HEK293 (cell line): ENCODE data around the gene B4GALT3.
A peak's percentile ranks its signal among the peaks of the same experiment; 100 is the strongest.

ENCODE experiments used
- CTCF ChIA-PET: fragments of 350-600 bp; formaldehyde crosslinking; extraction: SDS; loops from one replicate; lab custom pipeline; 2021; ENCODE audit warnings: antibody characterized with exemption; lab: Yijun Ruan, JAX
- POLR2A ChIA-PET: fragments of 300-600 bp; formaldehyde crosslinking; extraction: SDS; loops from one replicate; lab custom pipeline; 2020; ENCODE audit warnings: antibody characterized with exemption, inconsistent platforms; lab: Yijun Ruan, JAX
- H3K27ac ChIP-seq: fragments of 200-500 bp; sonication (Bioruptor generic); 2 replicates; pipeline ENCODE4 v1.5.1; 2014; ENCODE audit warnings: low read depth, low read length, control low read depth, inconsistent platforms; ENCODE audit errors: extremely low read depth
- H3K36me3 ChIP-seq, 2 experiments: fragments of 200-500 bp in 1 of 2; sonication (Bioruptor generic) in 1 of 2; 1 replicate in 1 of 2; 2 replicates in 1 of 2; pipeline ENCODE4 v1.5.1; 2014 to 2017; ENCODE audit warnings: inconsistent platforms in 2 of 2, low read length in 2 of 2; ENCODE audit not compliant: control insufficient read depth in 2 of 2, insufficient read depth in 1 of 2
- H3K4me1 ChIP-seq: fragments of 200-500 bp; sonication (Bioruptor generic); 2 replicates; pipeline ENCODE4 v1.5.1; 2014; ENCODE audit warnings: mild to moderate bottlenecking, low read length, inconsistent platforms; ENCODE audit not compliant: control insufficient read depth, insufficient read depth
- H3K4me3 ChIP-seq: 2 replicates; pipeline ENCODE4 v1.5.1; 2011; ENCODE audit warnings: low read depth, mild to moderate bottlenecking, control low read depth, low read length, moderate library complexity
- H3K9me3 ChIP-seq: fragments of 200-500 bp; sonication (Bioruptor generic); 2 replicates; pipeline ENCODE4 v1.5.1; 2014; ENCODE audit warnings: low read depth, low read length, inconsistent platforms; ENCODE audit not compliant: control insufficient read depth, insufficient read depth
- EGR2 ChIP-seq: fragments of 450-650 bp; formaldehyde crosslinking; IDR thresholded peaks from 2 replicates; pipeline ENCODE4 v1.5.1; 2016; ENCODE audit warnings: low read depth, missing biosample characterization, missing genetic modification characterization
- IKZF3 ChIP-seq: fragments of 450-650 bp; IDR thresholded peaks from 2 replicates; pipeline ENCODE4 v1.5.0; 2018; ENCODE audit warnings: missing biosample characterization, mild to moderate bottlenecking, missing genetic modification characterization, moderate library complexity
- OSR2 ChIP-seq: fragments of 450-650 bp; formaldehyde crosslinking; IDR thresholded peaks from 2 replicates; pipeline ENCODE4 v1.5.1; 2016; ENCODE audit warnings: missing biosample characterization, missing genetic modification characterization
- SCRT1 ChIP-seq: fragments of 450-650 bp; formaldehyde crosslinking; IDR thresholded peaks from 2 replicates; pipeline ENCODE4 v1.5.1; 2016; ENCODE audit warnings: missing biosample characterization, missing genetic modification characterization, borderline replicate concordance
- SCRT2 ChIP-seq: fragments of 450-650 bp; formaldehyde crosslinking; IDR thresholded peaks from 2 replicates; pipeline ENCODE4 v1.5.1; 2016; ENCODE audit warnings: missing biosample characterization, missing genetic modification characterization
- TCF7L2 ChIP-seq: IDR thresholded peaks from 2 replicates; pipeline ENCODE4 v1.6.1; 2011; ENCODE audit warnings: low read depth, mild to moderate bottlenecking, inconsistent platforms, low read length, moderate library complexity, borderline replicate concordance
- ZBTB1 ChIP-seq: fragments of 450-650 bp; formaldehyde crosslinking; IDR thresholded peaks from 2 replicates; pipeline ENCODE4 v1.5.1; 2016; ENCODE audit warnings: missing biosample characterization, missing genetic modification characterization
- ZBTB20 ChIP-seq: fragments of 450-650 bp; formaldehyde crosslinking; IDR thresholded peaks from 2 replicates; pipeline ENCODE4 v1.5.1; 2016; ENCODE audit warnings: missing biosample characterization, missing genetic modification characterization
- ZNF16 ChIP-seq: fragments of 450-650 bp; formaldehyde crosslinking; IDR thresholded peaks from 2 replicates; pipeline ENCODE4 v1.5.1; 2016; ENCODE audit warnings: low read depth, missing biosample characterization, missing genetic modification characterization
- ZNF23 ChIP-seq: fragments of 450-650 bp; formaldehyde crosslinking; IDR thresholded peaks from 2 replicates; pipeline ENCODE4 v1.5.1; 2016; ENCODE audit warnings: missing biosample characterization, missing genetic modification characterization, borderline replicate concordance
- ZNF366 ChIP-seq: fragments of 450-650 bp; formaldehyde crosslinking; conservative IDR thresholded peaks from 2 replicates; pipeline ENCODE4 v1.5.1; 2016; ENCODE audit warnings: missing biosample characterization, missing genetic modification characterization
- ZNF518A ChIP-seq: fragments of 450-650 bp; formaldehyde crosslinking; conservative IDR thresholded peaks from 2 replicates; pipeline ENCODE4 v1.5.1; 2016; ENCODE audit warnings: low read depth, missing biosample characterization, missing genetic modification characterization
- ZNF621 ChIP-seq: fragments of 450-650 bp; formaldehyde crosslinking; IDR thresholded peaks from 2 replicates; pipeline ENCODE4 v1.5.1; 2017; ENCODE audit warnings: missing biosample characterization, missing genetic modification characterization
- ZNF707 ChIP-seq: fragments of 450-650 bp; formaldehyde crosslinking; IDR thresholded peaks from 2 replicates; pipeline ENCODE4 v1.5.1; 2016; ENCODE audit warnings: missing biosample characterization, missing genetic modification characterization
- ZXDB ChIP-seq: fragments of 450-650 bp; formaldehyde crosslinking; IDR thresholded peaks from 2 replicates; pipeline ENCODE4 v1.5.1; 2016; ENCODE audit warnings: missing biosample characterization, missing genetic modification characterization
- TF ChIP-seq, protein P1 (sequence below): fragments of 450-650 bp; formaldehyde crosslinking; IDR thresholded peaks from 2 replicates; pipeline ENCODE4 v1.5.1; 2016; ENCODE audit warnings: missing biosample characterization, missing genetic modification characterization
- TF ChIP-seq, protein P2 (sequence below): fragments of 450-650 bp; formaldehyde crosslinking; IDR thresholded peaks from 2 replicates; pipeline ENCODE4 v1.5.1; 2016; ENCODE audit warnings: missing biosample characterization, missing genetic modification characterization
- TF ChIP-seq, protein P3 (sequence below): fragments of 450-650 bp; formaldehyde crosslinking; IDR thresholded peaks from 2 replicates; pipeline ENCODE4; 2016; ENCODE audit warnings: missing biosample characterization, missing genetic modification characterization

B4GALT3 gene

DNA sequence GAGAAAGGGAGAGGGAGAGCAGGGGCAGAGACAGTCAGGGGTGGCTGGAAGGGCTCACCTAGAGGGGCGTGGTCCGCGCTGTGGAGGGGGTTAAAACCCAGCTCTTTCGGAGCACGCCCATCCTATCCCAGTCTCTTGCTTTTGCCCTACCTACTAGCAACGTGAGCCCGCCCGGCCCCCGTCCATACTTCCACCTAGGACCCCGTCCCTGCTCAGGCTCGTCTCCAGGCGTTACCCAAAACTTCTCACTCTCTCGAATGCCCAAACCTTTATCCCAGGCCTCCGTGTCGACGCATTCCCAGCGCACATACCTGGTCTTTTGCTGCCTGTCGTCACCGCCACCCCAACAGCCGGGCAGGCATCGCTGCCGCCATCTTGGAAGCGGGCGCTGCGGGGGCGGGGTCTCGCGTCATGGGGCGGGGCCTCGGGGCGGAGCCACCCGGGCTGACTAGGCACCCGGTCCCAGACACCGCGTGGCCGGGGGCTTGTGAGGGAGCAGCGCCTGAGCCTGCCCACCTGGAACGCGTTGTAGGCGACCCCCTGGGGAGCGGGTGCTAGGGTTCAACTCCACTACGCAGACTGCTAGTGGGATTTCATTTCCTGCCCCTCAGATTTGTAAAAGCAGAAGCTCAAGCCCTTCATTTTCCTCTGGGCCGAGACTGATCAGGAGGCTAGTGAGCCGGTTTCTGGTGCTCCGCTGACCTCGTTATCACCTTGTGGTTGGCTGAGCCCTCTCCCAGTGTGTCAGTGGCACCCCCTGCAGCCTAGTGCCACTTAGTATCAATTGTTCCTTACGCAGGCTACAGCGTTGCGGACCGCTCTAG, at the start of gene B4GALT3 (continued):
- TF ChIP-seq ZNF518A (tag by site-specific recombination) (no peak), TCF7L2 (no peak), OSR2 (tag by site-specific recombination) (peak; percentile 78), EGR2 (tag by site-specific recombination) (peak; percentile 74), ZNF16 (tag by site-specific recombination) (0 out of 2 replicates have a peak, but pooled peaks have one; percentile 39)
- TF ChIP-seq, protein P1, sequence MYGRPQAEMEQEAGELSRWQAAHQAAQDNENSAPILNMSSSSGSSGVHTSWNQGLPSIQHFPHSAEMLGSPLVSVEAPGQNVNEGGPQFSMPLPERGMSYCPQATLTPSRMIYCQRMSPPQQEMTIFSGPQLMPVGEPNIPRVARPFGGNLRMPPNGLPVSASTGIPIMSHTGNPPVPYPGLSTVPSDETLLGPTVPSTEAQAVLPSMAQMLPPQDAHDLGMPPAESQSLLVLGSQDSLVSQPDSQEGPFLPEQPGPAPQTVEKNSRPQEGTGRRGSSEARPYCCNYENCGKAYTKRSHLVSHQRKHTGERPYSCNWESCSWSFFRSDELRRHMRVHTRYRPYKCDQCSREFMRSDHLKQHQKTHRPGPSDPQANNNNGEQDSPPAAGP (tag by site-specific recombination) = peak; percentile 70

GRCh38 chr1:161226759-161227158, 49.5 kb upstream of the B4GALT3 start:
- Histone ChIP-seq H3K9me3 (no peaks in the 10 kb centered on the region), H3K4me3 (peak overlapping the region; percentile 84), H3K27ac (peak overlapping the region; percentile 26; the same call in 1 of the 2 replicates), H3K36me3 (peaks cover 0 to 33% of the 10 kb centered on the region in 2 experiments; a peak in 1 of 3 replicates), H3K4me1 (peaks cover 4% of the 10 kb centered on the region; the same call in 1 of the 2 replicates)
- peak; percentile 66 for TF ChIP-seq SCRT2
- TF ChIP-seq ZNF707 (tag by site-specific recombination) = no peak
- TF ChIP-seq, protein P2, sequence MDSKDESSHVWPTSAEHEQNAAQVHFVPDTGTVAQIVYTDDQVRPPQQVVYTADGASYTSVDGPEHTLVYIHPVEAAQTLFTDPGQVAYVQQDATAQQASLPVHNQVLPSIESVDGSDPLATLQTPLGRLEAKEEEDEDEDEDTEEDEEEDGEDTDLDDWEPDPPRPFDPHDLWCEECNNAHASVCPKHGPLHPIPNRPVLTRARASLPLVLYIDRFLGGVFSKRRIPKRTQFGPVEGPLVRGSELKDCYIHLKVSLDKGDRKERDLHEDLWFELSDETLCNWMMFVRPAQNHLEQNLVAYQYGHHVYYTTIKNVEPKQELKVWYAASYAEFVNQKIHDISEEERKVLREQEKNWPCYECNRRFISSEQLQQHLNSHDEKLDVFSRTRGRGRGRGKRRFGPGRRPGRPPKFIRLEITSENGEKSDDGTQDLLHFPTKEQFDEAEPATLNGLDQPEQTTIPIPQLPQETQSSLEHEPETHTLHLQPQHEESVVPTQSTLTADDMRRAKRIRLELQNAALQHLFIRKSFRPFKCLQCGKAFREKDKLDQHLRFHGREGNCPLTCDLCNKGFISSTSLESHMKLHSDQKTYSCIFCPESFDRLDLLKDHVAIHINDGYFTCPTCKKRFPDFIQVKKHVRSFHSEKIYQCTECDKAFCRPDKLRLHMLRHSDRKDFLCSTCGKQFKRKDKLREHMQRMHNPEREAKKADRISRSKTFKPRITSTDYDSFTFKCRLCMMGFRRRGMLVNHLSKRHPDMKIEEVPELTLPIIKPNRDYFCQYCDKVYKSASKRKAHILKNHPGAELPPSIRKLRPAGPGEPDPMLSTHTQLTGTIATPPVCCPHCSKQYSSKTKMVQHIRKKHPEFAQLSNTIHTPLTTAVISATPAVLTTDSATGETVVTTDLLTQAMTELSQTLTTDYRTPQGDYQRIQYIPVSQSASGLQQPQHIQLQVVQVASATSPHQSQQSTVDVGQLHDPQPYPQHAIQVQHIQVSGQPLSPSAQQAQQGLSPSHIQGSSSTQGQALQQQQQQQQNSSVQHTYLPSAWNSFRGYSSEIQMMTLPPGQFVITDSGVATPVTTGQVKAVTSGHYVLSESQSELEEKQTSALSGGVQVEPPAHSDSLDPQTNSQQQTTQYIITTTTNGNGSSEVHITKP (tag by site-specific recombination) = peak; percentile 85
- no peak for TF ChIP-seq ZBTB1 (tag by site-specific recombination)
- TF ChIP-seq, protein P3, sequence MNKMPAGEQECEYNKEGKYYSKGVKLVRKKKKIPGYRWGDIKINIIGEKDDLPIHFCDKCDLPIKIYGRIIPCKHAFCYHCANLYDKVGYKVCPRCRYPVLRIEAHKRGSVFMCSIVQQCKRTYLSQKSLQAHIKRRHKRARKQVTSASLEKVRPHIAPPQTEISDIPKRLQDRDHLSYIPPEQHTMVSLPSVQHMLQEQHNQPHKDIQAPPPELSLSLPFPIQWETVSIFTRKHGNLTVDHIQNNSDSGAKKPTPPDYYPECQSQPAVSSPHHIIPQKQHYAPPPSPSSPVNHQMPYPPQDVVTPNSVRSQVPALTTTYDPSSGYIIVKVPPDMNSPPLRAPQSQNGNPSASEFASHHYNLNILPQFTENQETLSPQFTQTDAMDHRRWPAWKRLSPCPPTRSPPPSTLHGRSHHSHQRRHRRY (tag by site-specific recombination) = no peak
- TF ChIP-seq ZNF621 (tag by site-specific recombination) = no peak
- no peak for TF ChIP-seq ZXDB
- TF ChIP-seq IKZF3 (tag by site-specific recombination) = peak; percentile 54
- TF ChIP-seq ZNF366 (tag by site-specific recombination) = peak; percentile 69
- peak; percentile 32; the same call in 1 of the 2 replicates for TF ChIP-seq ZBTB20
- peak; percentile 8; the same call in 1 of the 2 replicates for TF ChIP-seq SCRT1 (tag by site-specific recombination)
- TF ChIP-seq ZNF23 = no peak
- TF ChIP-seq ZNF518A (tag by site-specific recombination) = no peak
- POLR2A ChIA-PET = interaction anchor here (1.4 to 1.7 kb wide), 2 partner anchors 32 to 61 kb away, joined by 3 to 13 read pairs; partner anchors contain the start of genes PCP4L1 and PPOX
- CTCF ChIA-PET = interaction anchor here (0.7 to 9.7 kb wide), 34 partner anchors 8 to 591 kb away, joined by 3 to 146 read pairs (median 7); partner anchors contain the start of genes ADAMTS4, FCER1G, NDUFS2 and NR1I3
